HTR-8/SVneo (cell line): ENCODE data around the gene UBE2L3.
"Not testable (repeated sequence)": the region's sequence is repeated elsewhere in the genome, so short reads cannot be mapped to it uniquely, and the experiment has no call there.

ENCODE experiments used
- DNase-seq: peaks from one replicate; pipeline ENCODE4 v3.0.0; 2011; ENCODE audit warnings: low spot score, mixed read lengths; ENCODE audit not compliant: insufficient read length
- FAIRE-seq: peaks from 2 replicates; lab custom pipeline; 2011; peaks lifted over from hg19 to GRCh38; lab: Jason Lieb, UNC

Gene UBE2L3

DNA sequence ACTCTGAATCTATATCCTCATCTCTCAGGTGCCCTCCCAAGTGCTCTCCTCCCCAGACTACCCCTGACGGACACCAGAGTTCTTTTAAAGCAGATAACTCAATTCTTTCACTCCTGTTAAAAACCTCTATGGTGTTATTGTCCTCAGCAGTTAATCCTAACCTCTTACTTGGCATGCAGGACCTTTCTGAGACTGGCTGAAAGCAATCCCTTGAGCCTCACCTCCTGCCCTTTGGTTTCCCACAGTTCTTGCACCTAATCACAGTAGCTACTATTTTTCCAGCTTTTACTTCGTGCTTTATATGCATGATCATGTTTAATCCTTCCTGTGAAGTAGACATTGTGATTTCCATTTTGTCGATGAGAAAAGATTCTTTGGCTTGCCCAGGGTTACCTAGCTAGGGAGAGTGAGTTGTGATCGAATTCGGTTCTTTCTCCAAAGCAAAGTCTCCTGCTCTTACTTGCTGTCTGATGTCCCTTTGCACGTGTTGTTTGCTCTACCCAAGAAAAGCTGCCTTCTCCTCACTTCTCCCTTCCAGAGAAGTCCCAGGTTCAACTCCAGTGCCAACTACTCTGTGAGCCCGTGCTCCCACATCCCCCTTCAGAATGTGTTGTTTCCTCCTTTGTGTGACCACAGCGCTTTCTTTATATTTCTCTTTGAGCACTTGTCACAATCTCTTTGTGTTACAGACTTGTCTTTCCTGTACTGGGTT, 2.1 kb downstream of the UBE2L3 start:
- no peak for FAIRE-seq
- no peak for DNase-seq

DNA sequence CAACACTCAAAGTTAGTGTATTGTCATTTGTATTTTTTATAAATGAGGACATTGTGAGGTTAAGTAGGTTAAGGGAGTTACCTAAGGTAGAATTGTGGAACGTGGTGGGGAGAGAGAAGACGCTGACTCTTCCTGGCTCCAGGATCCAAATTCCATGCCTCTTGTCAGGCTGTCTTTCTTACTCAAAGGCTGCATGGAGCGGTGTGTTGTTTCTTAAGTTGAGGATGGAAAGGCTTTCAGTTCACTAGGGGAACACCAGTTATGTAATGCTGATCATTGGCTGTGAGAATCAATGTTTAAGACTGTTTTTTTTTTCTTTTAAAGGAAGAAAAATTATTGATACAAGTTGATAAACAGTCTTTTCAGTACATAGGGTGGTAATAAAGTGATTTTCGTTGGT, 2.9 kb downstream of the UBE2L3 start:
- FAIRE-seq (no peak), DNase-seq (no peak)

DNA sequence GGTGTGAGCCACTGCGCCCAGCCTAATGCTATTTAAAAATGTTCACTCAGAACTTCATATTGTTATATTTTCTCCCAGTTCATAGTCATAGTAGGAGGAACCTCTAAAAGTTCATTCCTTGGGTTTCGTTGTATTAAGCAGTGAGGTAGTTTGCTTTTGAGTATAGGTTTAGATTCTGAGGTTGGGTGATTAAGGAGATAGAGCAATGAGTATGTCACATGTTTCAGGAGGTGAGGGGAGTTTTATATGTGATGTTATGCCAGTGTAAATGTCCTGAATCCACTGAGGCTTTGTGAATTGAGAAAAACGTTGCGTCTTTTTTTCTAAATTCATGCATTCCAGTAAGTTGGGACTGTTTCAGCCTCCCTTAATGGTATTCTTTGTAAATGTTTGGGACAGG, 4.2 kb downstream of the UBE2L3 start:
- DNase-seq: no peak
- no peak for FAIRE-seq

DNA sequence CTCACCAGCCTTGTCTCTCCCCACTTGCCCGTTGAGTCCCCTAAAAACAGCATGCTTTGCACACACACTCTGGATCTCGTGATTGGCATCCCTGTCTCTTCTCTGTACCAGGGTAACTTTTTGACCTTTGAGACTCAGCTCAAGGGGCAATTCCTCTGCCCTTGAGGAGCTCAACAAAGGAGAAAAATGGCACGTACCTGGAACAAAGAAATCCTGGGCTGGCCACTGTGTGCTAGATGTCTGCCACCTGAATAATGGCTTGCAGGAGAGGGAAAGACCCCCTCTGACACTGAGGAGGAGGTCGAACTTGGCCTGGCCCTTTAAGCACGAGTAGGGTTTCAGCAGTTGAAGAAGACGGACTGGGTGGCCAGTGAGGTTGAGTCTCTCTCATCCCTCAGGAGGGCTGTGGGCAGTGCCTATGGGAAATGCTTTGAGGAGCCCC, 5.8 kb downstream of the UBE2L3 start:
- no peak for FAIRE-seq
- DNase-seq: no peak

DNA sequence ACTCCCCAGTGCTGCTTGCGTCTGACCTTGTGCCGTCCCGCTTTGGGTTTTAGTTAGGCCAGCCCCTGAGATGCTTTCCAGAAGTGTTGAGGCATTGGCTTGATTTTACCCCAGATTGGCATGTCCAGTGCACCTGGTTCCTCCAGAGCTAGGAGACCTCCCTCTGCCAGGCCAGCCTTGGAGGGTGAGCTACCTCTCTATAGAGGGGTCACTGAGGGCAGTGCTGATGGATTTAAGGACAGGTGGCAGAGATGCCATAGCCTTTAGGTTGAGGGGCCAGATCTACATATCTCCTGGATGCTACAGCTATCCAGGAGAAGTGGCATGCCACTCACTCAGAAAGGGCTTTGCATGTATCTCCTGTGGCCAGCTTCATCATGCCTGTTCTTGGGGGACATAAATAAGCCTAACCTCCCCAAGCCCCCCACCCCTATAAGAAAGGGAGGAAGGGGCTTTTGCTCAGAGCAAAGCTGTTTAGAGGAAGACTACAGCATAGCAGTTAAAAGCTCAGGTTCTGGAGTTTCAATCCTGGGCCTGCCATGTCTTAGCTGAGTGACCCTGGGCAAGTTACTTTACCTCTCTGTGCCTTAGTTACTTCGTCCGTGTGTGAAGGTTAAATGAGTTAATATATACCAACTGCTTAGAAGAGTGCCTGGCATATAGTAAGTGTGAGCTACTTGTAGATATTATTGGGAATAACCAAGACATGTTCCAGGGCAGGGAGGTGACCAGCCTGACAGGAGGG, 6.4 kb downstream of the UBE2L3 start:
- FAIRE-seq (no peak), DNase-seq (no peak)

DNA sequence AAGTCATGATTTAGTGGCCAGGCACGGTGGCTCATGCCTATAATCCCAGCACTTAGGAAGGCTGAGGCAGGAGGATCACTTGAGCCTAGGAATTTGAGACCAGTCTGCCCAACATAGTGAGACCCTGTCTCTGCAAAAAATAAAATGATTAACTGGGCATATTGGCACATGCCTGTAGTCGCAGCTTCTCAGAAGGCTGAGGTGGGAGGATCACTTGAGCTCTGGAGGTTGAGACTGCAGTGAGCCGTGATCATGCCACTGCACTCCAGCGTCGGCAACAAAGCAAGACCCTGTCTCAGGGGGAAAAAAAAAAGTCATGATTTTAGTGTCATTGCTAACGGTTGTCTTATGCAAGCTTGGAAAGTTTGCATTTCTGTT, 11.9 kb downstream of the UBE2L3 start:
- no peak for DNase-seq
- FAIRE-seq: no peak

DNA sequence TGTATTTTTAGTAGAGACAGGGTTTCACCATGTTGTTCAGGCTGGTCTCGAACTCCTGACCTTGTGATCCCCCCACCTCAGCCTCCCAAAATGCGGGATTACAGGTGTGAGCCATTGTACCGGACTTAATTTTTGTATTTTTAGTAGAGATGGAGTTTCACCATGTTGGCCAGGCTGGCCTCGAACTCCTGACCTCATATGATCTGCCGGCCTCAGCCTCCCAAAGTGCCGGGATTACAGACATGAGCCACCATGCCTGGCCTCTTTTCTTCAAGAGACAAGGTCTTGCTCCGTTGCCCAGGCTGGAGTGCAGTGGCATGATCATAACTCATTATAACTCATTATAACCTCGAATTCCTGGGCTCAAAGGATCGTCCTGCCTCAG, 13.1 kb downstream of the UBE2L3 start:
- not testable (repeated sequence) for DNase-seq, FAIRE-seq

DNA sequence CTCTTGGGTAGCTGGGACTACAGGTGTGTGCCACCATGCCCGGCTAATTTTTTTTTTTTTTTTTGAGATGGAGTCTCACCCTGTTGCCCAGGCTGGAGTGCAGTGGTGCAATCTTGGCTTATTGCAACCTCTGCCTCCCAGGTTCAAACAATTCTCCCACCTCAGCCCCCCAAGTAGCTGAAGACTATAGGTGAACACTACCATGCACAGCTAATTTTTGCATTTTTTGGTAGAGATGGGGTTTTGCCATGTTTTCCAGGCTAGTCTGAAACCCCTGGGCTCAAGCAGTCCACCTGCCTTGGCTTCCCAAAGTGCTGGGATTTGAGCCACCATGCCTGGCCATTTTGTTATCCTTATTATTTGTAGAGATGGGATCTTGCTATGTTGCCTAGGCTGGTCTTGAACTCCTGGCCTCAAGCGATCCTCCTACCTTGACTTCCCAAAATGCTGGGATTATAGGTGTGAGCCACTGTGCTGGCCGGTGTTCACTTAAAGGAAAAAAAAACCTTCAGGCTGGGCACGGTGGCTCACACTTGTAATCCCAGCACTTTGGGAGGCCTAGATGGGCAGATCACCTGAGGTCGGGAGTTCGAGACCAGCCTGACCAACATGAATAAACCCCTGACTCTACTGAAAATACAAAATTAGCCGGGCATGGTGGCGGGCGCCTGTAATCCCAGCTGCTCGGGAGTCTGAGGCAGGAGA, 13.6 kb downstream of the UBE2L3 start:
- not testable (repeated sequence) for DNase-seq, FAIRE-seq

DNA sequence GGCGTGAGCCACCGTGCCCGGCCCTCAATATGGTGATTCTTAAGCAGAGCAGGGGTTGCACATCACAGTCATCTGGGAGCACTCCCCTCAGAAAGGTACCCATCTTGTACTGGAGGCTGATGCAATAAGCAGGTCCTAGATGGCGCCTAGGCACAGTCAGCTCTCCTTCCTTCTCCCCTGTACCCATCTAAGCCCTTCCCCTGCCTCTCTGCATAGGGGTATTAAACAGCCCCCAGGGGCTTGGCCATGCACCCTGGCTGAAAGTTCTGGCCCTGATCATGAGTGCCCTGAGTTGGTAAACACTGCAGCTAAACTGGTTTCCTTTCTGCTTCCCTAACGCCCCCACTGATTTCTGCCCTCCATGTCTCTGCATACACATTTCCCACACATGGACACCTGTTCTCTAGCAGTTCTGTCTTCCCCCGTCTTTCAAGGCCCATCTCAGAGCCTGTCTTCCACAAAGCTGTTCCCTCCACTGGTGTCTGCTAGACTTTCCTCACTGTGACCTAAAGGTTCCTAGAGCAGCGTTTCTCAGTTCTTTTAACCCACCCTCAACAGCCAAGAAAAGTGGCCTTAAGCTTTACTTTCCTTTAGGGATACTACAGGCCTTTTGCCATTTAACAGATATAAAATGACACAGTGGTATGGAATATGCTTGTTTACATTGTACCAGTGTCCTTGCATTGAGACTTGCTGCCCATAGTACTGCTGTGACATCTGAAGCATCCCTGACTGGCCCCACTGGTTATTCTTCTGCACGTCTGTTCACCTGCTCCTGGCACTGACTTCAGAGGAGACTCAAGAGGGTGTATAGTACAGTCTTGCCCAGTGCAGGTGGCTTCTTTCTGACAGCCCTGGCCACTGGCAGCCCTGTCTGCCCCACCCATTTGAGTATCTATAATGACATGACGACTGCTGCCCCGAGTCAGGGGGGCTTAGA, 15.6 kb downstream of the UBE2L3 start:
- DNase-seq (no peak), FAIRE-seq (no peak)

DNA sequence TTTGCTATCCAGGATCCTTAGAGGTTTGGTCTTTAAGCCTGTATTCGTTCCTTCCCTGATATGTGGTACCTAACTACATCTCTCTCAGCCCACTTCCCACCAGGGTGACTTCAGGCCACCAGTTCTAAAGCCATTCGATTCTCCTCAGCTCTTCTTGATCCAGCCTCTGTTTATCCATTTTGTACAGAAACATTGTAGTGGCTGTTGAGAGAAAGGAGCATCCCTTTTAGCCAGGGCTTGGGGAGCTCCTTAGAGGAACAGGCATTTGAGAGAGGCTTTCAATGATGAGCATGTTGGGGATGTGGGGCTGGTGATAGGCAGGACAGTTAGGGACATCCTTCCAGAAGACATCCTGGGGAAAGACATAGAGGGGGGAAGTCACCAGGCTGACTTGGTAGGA, 17.9 kb downstream of the UBE2L3 start:
- DNase-seq (no peak), FAIRE-seq (no peak)

DNA sequence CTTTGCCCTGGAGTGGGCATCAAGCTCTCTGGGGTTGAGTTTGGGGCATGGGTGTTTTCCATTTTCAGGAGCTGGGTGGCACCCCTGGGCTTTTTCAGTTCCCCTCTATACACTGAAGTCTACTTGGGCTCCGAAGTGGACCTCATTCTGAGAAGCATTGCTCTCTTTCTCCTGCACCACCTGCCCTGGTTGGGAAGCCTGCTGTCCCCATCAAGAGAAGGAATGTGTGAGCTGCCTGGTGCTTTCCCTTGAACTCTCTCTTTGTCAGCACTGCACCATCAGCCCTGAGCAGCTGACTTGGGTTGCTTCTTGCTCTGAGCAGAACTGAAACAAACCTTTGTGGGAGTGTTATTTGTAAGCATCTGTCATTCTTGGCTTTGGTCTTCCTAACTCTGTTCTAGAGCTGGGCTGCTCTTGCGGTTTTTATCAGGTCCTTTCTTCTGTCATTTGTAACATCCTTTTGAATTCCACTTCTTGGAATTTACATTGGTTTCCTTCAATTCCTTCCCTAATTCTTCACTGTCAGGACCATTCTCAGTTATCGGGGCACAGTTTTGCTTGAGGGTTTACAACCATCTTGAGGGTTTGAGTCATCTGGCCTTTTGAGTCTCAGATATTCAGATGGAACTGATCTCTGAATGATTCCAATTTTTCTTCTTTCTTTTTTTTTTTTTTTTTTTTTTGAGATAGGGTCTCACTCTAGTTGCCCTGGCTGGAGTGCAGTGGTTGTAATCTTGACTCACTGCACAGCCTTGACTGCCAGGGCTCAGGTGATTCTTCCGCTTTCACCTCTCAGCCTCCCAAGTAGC, 20.5 kb downstream of the UBE2L3 start:
- no peak for FAIRE-seq
- DNase-seq: no peak

DNA sequence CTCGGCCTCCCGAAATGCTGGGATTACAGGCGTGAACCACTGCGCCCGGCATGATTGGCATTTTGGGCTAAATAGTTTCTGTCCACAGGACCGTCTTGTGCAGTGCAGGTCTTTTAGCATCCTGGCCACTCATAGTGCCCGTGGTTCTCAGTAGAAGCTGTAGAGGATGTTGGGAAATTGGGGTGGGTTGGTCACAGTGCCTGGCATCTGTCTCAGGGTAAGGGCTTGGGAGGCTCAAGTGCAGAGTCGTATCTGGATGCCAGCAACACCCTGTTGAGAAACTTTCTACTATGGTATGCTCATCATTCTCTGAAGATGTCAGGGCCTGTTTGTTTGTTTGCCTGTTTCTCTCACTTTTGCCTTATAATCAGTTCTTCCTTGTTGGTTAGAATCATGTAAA, 21.9 kb downstream of the UBE2L3 start:
- no peak for FAIRE-seq
- no peak for DNase-seq

DNA sequence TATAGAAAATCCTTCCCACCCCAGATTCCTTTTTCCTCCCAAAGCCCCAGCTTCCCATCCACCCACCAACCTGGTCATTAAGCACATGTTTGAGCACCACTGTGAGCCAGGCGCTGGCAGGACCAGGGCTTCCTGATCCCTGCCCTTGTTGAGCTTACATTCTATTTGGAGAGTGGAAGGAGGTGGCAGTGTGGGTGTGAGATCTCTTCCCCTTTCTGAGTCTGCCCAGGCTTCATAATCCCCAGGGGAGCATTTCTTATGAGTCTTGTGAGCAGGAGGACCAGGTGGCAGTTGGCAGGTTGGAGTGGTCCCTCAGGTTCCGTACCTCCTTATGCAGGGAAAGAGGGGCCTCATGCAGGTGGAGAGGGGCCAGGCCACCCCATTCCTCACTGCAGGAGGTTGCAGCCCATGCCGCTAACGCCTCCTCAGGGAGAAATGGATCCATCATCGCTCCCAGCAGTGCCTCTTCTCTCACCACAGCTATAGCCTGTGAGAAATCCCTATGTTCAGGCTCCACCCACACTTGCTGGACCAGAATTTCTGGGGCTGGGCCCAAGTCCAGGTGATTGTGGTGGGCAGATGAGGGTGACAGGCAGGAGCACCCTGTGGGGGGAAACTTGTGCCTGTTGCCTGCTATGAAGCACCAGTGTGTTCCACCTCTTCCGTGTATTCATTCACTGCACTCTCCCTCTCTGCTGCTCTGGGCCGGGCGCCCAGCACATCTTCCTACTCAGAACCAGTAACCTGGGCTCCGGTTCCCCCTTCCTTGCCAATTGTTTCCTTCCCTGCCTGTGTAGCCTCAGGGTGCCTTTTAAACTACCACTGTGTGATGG, 23.5 kb downstream of the UBE2L3 start:
- FAIRE-seq (no peak), DNase-seq (no peak)

DNA sequence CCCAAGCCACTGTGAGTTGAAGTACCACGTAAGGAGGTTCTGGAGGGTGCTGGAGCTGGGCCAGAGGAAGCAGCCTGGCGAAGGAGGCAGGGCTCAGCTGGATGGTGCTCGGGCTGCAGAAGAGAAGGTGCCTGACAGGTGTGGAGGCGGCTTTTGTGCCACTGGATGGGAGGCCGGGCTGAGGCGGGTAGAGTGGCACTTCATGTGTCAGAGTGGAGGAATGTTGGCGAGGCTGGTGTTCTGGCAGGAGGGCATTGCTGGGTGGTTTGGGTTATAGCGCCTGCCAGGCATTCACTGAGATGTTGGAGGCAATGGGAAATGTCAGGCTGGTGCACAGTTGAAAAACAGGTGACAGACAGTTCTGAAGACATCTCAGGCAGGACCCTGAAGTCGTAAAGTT, 24.2 kb downstream of the UBE2L3 start:
- DNase-seq: no peak
- no peak for FAIRE-seq

DNA sequence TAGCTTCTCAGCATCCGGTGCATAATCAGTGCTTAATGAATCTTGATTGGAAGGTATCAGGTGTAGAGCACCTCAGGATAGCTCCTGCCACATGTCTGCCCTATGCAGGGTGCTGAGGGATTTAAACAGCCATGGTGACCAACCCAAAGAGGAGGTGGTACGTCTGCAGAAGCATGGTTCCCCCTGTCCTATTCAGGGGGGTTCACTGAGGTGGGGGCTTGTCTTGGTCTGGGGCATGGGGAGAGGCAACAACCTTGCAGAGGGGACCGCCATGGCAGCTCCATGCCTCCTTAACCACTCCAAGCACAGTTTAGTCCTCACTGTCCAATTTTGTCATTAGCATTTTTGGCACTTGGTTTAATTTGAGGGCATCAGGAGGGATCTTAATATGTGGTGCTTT, 24.9 kb downstream of the UBE2L3 start:
- no peak for FAIRE-seq
- DNase-seq: no peak

DNA sequence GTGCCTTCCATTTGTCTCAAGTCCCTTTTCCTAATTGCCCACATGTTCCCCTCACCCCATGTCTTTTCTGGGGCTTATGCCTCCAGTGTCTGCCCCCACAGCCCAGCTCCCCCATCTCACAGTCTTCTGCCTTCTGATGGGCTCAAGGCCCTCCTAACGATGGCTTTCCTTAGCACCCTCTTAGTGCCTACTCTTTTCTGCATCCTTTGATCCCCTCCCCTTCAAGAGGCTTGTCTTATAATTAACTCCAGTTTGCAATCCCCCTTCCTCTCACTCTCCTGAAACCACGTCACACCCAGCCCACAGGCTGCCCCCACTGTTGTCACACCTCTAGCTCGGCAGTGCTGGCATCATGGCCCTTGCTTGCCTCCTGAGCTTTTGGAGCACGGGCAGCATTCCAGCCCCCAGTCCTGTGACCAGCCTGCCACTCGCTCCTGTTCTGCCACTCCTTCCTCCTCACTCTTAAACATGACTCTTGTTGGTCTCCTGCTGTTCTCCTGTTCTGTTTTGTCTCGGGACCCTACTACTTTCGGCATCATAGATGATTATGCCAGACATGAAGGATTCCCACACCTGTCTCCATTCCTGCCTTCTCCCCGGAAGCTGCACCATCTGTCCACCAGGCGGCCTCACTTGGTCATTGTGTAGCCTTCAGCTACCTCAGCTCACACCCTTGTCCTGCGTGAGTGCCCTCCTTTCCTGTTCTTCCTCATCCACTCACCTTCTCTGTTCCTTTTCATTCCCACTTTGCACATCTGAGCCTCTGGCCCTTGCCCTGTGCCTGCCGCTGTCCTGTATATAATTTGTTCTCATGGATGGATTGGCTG, 26.1 kb downstream of the UBE2L3 start:
- DNase-seq: no peak
- no peak for FAIRE-seq

DNA sequence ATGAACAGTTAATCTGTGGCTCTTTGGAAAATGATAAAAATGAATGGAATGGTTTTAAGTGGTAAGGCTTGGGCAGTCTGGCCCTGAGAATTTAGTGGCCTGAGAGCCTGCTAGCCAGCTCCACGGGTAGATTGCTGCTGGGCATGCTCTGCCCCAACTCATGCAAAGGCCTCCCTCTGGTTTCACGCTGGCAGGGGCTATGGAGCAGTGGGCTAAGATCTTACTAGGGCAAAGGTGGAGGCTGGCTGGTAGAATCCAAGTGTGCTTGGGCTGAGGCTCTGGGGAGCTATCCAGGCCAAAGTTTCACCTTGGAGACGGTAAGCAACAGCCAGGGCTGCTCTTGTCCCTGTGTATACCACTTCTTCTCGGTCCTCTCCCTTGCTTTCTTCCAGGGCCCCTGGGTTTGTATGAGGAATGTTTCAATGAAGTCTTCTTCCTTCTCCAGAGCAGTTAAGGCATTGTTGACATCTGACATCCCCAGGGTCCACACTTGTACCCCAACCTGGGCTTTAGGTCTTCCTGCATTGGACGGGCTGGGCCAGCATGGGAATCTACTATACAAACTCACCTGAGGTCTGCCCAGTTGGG, 27.4 kb downstream of the UBE2L3 start:
- no peak for DNase-seq
- no peak for FAIRE-seq
